Measurements from ENCODE around the gene PROK1.

DNA sequence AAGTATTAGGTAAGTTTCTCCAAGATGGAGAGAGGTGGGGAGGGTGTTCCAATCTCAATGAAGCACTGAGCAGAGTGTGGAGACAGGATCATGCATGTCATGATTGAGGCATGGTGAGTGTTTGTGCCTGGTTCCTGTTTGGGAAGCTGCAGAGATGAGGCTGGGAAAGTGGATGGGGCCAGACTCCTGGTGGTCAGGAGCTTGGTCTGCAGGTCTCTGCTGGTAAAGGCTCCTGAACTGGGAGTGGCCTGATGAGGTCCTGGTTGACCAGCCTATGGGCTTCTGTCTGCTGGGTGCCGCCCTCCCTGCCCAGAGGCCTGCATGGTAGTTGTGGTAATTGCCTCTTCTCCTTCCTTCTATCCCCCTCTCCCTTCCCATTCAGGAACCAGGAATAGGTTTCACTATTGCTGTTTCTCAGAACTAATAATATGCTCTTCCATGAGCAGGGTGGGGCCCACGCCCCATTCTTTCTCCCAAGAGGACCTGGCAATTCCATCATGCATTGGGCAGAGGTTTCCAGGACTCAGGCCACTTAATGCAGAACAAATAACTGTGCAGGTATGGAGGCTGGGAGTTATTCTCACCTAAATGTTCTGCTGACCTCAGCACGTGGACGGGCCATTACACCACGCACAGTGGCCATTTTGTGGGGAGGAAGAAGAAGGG, 24.5 kb downstream of the PROK1 start:
- TF ChIP-seq, protein P1, sequence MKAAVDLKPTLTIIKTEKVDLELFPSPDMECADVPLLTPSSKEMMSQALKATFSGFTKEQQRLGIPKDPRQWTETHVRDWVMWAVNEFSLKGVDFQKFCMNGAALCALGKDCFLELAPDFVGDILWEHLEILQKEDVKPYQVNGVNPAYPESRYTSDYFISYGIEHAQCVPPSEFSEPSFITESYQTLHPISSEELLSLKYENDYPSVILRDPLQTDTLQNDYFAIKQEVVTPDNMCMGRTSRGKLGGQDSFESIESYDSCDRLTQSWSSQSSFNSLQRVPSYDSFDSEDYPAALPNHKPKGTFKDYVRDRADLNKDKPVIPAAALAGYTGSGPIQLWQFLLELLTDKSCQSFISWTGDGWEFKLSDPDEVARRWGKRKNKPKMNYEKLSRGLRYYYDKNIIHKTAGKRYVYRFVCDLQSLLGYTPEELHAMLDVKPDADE (CRISPR knock-in tag; IDR thresholded peaks at IDR 0.05), result no peak
- TF ChIP-seq EZH2 (conservative IDR thresholded peaks at IDR 0.05; ENCODE audit: low read depth, low read length), result no peak
